ENCODE data around the gene INPP5K. TPM values are rescaled to one million over a fixed set of nuclear protein-coding genes. Genes with fewer than 3 reads are reported as not detected.

INPP5K gene
- total RNA-seq, 4 donors from 2014 or later, result 101 to 172 (median 134) TPM

DNA sequence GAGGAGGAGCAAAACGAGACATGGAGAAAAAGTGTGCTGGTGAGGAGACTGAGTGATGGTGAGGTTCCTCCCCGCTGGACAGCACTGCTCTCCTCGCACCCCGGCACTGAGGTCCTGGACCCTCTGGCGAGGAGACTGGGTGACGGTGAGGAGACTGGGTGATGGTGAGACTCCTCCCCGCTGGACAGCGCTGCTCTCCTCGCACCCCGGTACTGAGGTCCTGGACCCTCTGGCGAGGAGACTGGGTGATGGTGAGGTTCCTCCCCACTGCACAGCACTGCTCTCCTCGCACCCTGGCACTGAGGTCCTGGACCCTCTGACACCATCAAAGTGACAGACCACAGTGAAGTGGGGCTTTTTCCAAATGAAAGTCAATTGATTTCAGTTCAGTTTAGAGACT, 35.3 kb upstream of the INPP5K start:
- intact Hi-C loops (cut with DNase I; ENCODE audit: low total_unique reads), result no loop called here
- no peak for TF ChIP-seq POLR2A (IDR thresholded peaks at IDR 0.05)
- TF ChIP-seq, protein P1, sequence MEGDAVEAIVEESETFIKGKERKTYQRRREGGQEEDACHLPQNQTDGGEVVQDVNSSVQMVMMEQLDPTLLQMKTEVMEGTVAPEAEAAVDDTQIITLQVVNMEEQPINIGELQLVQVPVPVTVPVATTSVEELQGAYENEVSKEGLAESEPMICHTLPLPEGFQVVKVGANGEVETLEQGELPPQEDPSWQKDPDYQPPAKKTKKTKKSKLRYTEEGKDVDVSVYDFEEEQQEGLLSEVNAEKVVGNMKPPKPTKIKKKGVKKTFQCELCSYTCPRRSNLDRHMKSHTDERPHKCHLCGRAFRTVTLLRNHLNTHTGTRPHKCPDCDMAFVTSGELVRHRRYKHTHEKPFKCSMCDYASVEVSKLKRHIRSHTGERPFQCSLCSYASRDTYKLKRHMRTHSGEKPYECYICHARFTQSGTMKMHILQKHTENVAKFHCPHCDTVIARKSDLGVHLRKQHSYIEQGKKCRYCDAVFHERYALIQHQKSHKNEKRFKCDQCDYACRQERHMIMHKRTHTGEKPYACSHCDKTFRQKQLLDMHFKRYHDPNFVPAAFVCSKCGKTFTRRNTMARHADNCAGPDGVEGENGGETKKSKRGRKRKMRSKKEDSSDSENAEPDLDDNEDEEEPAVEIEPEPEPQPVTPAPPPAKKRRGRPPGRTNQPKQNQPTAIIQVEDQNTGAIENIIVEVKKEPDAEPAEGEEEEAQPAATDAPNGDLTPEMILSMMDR (IDR thresholded peaks at IDR 0.05), result no peak
- 90 to 92% methylated on average over 12 of the region's 12 CpGs for WGBS, 2 donors

DNA sequence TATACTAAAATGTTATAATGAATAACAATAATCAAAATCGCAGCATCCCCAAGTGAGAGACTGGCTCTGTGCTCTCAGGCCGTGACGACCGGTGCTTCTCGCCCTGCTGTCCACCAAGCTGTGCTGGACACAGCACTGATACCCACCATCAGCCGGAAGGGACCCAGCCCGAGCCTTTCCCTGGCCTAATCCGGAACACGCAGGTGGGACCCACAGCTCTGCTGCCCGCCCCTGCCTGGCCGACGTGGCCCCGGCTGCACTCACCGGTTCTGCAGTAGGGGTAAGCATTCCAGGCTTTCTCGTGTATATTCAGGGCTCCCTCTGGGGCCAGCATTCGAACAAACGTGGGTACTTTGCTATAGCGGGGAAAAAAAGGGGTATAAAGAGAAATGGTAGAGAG, 31.6 kb upstream of the INPP5K start:
- no peak for DNase-seq (ENCODE audit: low spot score in 2 of 2)
- TF ChIP-seq, protein P1 (IDR thresholded peaks at IDR 0.05), result no peak
- no peak for TF ChIP-seq POLR2A (IDR thresholded peaks at IDR 0.05)
- WGBS, 2 donors, result 89 to 95% methylated on average over 18 of the region's 18 CpGs
- intact Hi-C loops (cut with DNase I; ENCODE audit: low total_unique reads), result no loop called here
- no peak overlapping the region for H3K4me3 ChIP-seq (ENCODE audit: low read depth, poor library complexity, severe bottlenecking)

More for the DNA sequence above, 35.3 kb upstream of the INPP5K start:
- H3K4me3 ChIP-seq (ENCODE audit: low read depth, poor library complexity, severe bottlenecking), result no peak overlapping the region
- no peak for DNase-seq (ENCODE audit: low spot score in 2 of 2)

DNA sequence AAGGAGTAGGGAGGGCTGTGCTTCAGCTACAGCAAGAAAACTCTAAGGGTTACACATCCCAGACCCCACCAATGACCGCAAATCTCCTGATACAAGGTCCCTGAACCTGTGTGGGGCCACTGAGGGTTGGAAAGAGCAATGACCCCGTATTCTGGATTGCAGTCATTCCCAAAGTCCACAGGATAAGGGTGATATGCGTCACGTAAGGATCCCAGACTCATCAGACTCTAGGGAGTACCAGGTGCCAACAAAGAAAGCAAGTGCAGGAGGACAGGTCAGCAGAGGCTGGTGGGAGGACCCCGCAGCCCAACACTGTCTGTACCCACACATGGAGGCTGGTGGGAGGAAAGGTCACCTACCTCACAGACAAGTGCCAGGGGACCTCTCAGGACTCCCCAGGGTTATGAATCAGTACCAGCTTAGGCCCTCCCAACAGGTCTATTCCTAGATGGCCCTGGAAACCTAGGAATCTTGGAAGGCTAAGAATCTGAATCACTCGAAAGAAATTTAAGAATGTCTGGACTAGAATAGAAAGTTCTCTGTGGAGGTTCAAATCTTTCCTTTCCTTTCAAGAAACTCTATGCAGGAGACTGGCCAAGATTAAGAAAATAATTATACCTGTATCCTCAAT, 30.0 kb upstream of the INPP5K start:
- no peak for TF ChIP-seq POLR2A (IDR thresholded peaks at IDR 0.05)
- TF ChIP-seq, protein P1 (IDR thresholded peaks at IDR 0.05), result no peak
- H3K4me3 ChIP-seq (ENCODE audit: low read depth, poor library complexity, severe bottlenecking), result no peak overlapping the region
- DNase-seq (ENCODE audit: low spot score in 2 of 2), result no peak
- intact Hi-C loops (cut with DNase I; ENCODE audit: low total_unique reads), result no loop called here
- 80% methylated on average over 6 of the region's 6 CpGs for WGBS, 2 donors

DNA sequence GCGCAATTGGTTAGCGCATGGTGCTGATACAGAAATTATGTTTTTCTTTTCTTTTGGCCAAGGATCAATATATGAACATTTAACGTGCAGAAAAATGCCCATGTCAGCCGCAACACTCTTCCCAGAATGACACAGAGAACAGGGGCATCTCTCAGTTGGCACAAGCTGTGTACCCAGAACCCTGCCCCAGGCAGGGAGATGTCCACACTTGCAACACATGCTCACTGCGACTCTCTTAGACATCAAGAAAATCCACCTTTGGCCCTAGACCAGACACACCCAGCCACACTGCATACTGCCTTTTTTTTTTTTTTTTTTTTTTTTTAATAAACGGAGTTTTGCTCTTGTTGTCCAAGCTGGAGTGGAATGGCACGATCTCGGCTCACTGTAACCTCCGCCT, 29.2 kb upstream of the INPP5K start:
- intact Hi-C loops (cut with DNase I; ENCODE audit: low total_unique reads), result no loop called here
- no peak for TF ChIP-seq POLR2A (IDR thresholded peaks at IDR 0.05)
- TF ChIP-seq, protein P1 (IDR thresholded peaks at IDR 0.05), result no peak
- DNase-seq (ENCODE audit: low spot score in 2 of 2), result peak in 1 of 2 donors; percentile 35
- H3K4me3 ChIP-seq (ENCODE audit: low read depth, poor library complexity, severe bottlenecking), result no peak overlapping the region
- 54 to 57% methylated on average over 9 of the region's 9 CpGs for WGBS, 2 donors

DNA sequence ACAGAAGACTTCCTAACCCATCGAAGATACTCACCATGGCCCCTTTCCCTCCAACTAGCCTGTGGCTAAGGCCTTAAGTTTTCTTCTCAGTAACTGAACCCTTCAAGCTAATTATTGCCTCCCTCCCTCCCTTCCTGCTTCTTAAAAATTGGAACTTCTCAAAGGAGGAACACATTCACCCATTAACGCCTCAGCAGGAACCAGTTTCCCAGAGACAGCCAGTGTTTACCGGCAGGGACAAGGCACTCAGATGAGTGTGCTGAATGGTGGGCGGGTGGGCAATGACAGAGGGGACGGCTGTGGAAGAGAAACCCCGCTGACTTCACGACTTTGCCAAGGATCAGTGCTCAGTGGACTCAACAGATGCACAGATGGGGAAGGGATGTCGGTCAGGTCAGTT, 25.9 kb upstream of the INPP5K start:
- 87 to 93% methylated on average over 8 of the region's 8 CpGs for WGBS, 2 donors
- TF ChIP-seq, protein P1 (IDR thresholded peaks at IDR 0.05), result no peak
- no peak for TF ChIP-seq POLR2A (IDR thresholded peaks at IDR 0.05)
- H3K4me3 ChIP-seq (ENCODE audit: low read depth, poor library complexity, severe bottlenecking), result no peak overlapping the region
- intact Hi-C loops (cut with DNase I; ENCODE audit: low total_unique reads), result no loop called here
- no peak for DNase-seq (ENCODE audit: low spot score in 2 of 2)

DNA sequence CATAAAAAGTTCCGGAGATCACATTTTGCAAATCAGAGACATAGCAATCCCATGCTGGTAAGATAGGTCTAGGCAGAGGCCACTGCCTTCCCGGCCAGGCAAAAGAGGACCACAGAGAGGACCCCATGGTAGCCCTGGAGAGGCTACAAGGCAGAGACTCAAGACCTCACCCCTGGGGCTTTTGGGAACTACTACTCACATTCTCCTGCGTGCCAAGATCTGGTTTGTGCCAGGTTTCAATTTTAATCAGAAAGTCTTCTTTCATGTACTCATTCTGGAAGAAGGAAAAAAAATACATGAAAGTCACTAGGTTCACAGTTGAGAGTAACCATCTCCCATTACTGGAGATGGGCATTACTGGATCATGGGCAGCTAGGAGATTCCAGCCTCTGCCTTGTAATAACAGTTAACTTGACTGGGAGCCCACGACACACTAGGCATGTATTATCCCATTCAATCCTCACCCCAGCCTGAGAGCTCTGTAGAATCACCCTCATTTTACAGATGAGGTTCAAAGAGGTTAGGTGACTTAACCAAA, 25.0 kb upstream of the INPP5K start:
- H3K4me3 ChIP-seq (ENCODE audit: low read depth, poor library complexity, severe bottlenecking), result no peak overlapping the region
- no peak for DNase-seq (ENCODE audit: low spot score in 2 of 2)
- WGBS, 2 donors, result 89 to 96% methylated on average over 4 of the region's 4 CpGs
- TF ChIP-seq, protein P1 (IDR thresholded peaks at IDR 0.05), result no peak
- TF ChIP-seq POLR2A (IDR thresholded peaks at IDR 0.05), result no peak
- intact Hi-C loops (cut with DNase I; ENCODE audit: low total_unique reads), result no loop called here
